Panc1 (cell line): ENCODE data around the gene SLC19A1. TPM values are rescaled to one million over a fixed set of nuclear protein-coding genes. Genes with fewer than 3 reads are reported as not detected.

Experiments
- ATAC-seq: fragments of 200-7000 bp; cut with Tn5 transposase; 2 replicates; pipeline ENCODE4 v1.9.1; 2020; ENCODE audit warnings: mild to moderate bottlenecking, moderate library complexity
- BruUV-seq: library from RNA; stranded (reverse); fragments of 400-500 nt; replicated peaks from 2 replicates; lab custom pipeline; 2021; lab: Mats Ljungman, UMichigan
- CTCF ChIA-PET: fragments of 300-600 bp; sonication (Branson Sonifier 250); formaldehyde crosslinking; loops from one replicate; lab custom pipeline; 2022; ENCODE audit warnings: antibody characterized with exemption; lab: Charles Lee
- POLR2A ChIA-PET: fragments of 300-600 bp; sonication (Branson Sonifier 250); formaldehyde crosslinking; loops from one replicate; lab custom pipeline; 2022; ENCODE audit warnings: antibody characterized with exemption; lab: Charles Lee
- DNase-seq: peaks from one replicate; pipeline ENCODE4 v3.0.0-alpha.2; 2010; ENCODE audit warnings: low read depth, low spot score
- H3K27ac ChIP-seq: 2 replicates; pipeline ENCODE4 v1.5.1; 2011; ENCODE audit warnings: mild to moderate bottlenecking, low read length, inconsistent platforms
- H3K27me3 ChIP-seq: fragments of 200-500 bp; sonication (Bioruptor generic); 2 replicates; pipeline ENCODE4 v1.6.0; 2014; ENCODE audit warnings: low read length, inconsistent platforms; ENCODE audit not compliant: control insufficient read depth, insufficient read depth
- H3K36me3 ChIP-seq: fragments of 200-500 bp; sonication (Bioruptor generic); 2 replicates; pipeline ENCODE4 v1.5.1; 2014; ENCODE audit warnings: inconsistent platforms, mild to moderate bottlenecking, low read length, moderate library complexity; ENCODE audit not compliant: control insufficient read depth, insufficient read depth
- H3K4me1 ChIP-seq: 2 replicates; pipeline ENCODE4 v1.5.1; 2011; ENCODE audit warnings: inconsistent platforms, mild to moderate bottlenecking, low read length, moderate library complexity; ENCODE audit not compliant: control insufficient read depth, insufficient read depth
- H3K4me3 ChIP-seq, 2 experiments: 2 replicates each; pipeline ENCODE4 v1.5.1; 2011 to 2012; ENCODE audit warnings: low read depth in 2 of 2, low read length in 2 of 2, mild to moderate bottlenecking in 2 of 2, inconsistent platforms in 1 of 2, moderate library complexity in 1 of 2
- H3K9me3 ChIP-seq: fragments of 200-500 bp; sonication (Bioruptor generic); 2 replicates; pipeline ENCODE4 v1.5.1; 2014; ENCODE audit warnings: low read depth, mild to moderate bottlenecking, inconsistent platforms, low read length, moderate library complexity; ENCODE audit not compliant: control insufficient read depth, insufficient read depth
- POLR2AphosphoS5 ChIP-seq: IDR thresholded peaks from 2 replicates; pipeline ENCODE4 v1.6.1; 2012; ENCODE audit warnings: mild to moderate bottlenecking, low read depth, low read length, moderate library complexity
- SIN3A ChIP-seq: IDR thresholded peaks from 2 replicates; pipeline ENCODE4 v1.6.1; 2012; ENCODE audit warnings: low read depth, mild to moderate bottlenecking, low read length, moderate library complexity, borderline replicate concordance; ENCODE audit not compliant: insufficient read depth
- TCF7L2 ChIP-seq: IDR thresholded peaks from 2 replicates; pipeline ENCODE4 v1.6.1; 2011; ENCODE audit warnings: mild to moderate bottlenecking, low read depth, low read length, inconsistent platforms
- in situ Hi-C: cut with HindIII; loops from 2 replicates; pipeline ENCODE4 v1.10.0; 2016; ENCODE audit warnings: low sequenced_read_pairs, low pct_unique_long_range_greater_than_20kb
- intact Hi-C: fragments of 100-400 bp; cut with micrococcal nuclease; formaldehyde crosslinking; loops from one replicate; pipeline ENCODE4 v1.10.0; 2022; ENCODE audit not compliant: unreplicated experiment
- total RNA-seq: library from RNA; stranded (reverse); gene quantifications from one replicate; pipeline ENCODE4 v1.2.1, GENCODE V29; 2021; ENCODE audit not compliant: unreplicated experiment
- TF ChIP-seq, protein P1 (sequence below): fragments of 450-650 bp; IDR thresholded peaks from 2 replicates; pipeline ENCODE4 v1.5.1; 2017; ENCODE audit warnings: mild to moderate bottlenecking
- TF ChIP-seq, protein P2 (sequence below), 2 experiments: IDR thresholded peaks; 2 replicates each; pipeline ENCODE4 v1.6.1; 2011 to 2012; ENCODE audit warnings: low read depth in 2 of 2, control low read depth in 1 of 2, low read length in 1 of 2, mild to moderate bottlenecking in 1 of 2, moderate library complexity in 1 of 2; ENCODE audit not compliant: insufficient read depth in 1 of 2

SLC19A1 gene
- total RNA-seq, 1 experiment from 2014 or later, result 24.5 TPM

DNA sequence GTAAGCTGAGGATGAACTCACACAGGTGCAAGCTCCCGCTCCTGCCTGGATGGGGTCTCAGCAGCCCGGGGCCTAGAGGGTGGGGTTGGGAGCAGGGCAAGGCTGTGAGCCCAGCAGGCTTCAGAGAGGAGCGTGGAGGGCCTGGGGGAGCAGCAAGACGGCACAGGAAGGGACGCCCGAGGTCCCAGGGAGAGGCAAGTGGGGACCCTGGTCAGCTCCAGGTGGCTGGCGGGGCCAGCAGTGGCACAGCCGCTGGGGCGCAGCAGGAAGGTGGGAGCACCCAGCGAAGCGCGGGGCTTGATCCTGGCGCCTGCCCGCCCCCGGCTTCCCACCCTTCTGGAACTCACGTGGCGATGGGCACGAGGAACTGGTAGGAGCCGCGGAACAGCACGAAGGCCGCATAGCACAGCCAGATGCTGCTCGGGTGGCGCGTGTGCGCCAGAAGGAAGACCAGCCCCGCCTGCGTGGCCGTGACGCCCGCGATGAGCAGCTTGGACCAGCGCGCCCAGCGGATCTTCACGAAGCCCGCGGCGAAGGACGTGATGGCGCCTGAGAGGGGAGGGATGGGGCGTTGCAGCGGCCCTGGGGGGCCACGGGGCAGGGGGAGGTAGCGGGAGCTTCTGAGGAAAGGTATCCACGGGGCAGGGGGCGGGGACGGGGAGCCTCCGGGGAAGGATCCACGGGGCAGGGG is 11.7 kb downstream of the SLC19A1 start:
- Histone ChIP-seq H3K36me3 (no peaks in the 10 kb centered on the region), H3K27ac (no peak overlapping the region), H3K4me3 (no peak overlapping the region), H3K9me3 (no peaks in the 10 kb centered on the region), H3K4me1 (peaks cover 4% of the 10 kb centered on the region), H3K27me3 (no peaks in the 10 kb centered on the region)
- ChIA-PET POLR2A (no interaction called here), CTCF (no interaction called here)
- ATAC-seq, result no peak
- in situ Hi-C loops, result no loop called here
- intact Hi-C loops, result no loop called here
- DNase-seq, result no peak
- TF ChIP-seq POLR2AphosphoS5 (no peak), TCF7L2 (no peak), SIN3A (no peak)
- TF ChIP-seq, protein P1, sequence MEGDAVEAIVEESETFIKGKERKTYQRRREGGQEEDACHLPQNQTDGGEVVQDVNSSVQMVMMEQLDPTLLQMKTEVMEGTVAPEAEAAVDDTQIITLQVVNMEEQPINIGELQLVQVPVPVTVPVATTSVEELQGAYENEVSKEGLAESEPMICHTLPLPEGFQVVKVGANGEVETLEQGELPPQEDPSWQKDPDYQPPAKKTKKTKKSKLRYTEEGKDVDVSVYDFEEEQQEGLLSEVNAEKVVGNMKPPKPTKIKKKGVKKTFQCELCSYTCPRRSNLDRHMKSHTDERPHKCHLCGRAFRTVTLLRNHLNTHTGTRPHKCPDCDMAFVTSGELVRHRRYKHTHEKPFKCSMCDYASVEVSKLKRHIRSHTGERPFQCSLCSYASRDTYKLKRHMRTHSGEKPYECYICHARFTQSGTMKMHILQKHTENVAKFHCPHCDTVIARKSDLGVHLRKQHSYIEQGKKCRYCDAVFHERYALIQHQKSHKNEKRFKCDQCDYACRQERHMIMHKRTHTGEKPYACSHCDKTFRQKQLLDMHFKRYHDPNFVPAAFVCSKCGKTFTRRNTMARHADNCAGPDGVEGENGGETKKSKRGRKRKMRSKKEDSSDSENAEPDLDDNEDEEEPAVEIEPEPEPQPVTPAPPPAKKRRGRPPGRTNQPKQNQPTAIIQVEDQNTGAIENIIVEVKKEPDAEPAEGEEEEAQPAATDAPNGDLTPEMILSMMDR, result no peak
- TF ChIP-seq, protein P2, sequence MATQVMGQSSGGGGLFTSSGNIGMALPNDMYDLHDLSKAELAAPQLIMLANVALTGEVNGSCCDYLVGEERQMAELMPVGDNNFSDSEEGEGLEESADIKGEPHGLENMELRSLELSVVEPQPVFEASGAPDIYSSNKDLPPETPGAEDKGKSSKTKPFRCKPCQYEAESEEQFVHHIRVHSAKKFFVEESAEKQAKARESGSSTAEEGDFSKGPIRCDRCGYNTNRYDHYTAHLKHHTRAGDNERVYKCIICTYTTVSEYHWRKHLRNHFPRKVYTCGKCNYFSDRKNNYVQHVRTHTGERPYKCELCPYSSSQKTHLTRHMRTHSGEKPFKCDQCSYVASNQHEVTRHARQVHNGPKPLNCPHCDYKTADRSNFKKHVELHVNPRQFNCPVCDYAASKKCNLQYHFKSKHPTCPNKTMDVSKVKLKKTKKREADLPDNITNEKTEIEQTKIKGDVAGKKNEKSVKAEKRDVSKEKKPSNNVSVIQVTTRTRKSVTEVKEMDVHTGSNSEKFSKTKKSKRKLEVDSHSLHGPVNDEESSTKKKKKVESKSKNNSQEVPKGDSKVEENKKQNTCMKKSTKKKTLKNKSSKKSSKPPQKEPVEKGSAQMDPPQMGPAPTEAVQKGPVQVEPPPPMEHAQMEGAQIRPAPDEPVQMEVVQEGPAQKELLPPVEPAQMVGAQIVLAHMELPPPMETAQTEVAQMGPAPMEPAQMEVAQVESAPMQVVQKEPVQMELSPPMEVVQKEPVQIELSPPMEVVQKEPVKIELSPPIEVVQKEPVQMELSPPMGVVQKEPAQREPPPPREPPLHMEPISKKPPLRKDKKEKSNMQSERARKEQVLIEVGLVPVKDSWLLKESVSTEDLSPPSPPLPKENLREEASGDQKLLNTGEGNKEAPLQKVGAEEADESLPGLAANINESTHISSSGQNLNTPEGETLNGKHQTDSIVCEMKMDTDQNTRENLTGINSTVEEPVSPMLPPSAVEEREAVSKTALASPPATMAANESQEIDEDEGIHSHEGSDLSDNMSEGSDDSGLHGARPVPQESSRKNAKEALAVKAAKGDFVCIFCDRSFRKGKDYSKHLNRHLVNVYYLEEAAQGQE (IDR thresholded peaks at IDR 0.05; ENCODE audit: insufficient read depth in 1 of 2, low read depth in 2 of 2, low read length in 1 of 2), result no peak
- BruUV-seq, result no TSS peak

DNA sequence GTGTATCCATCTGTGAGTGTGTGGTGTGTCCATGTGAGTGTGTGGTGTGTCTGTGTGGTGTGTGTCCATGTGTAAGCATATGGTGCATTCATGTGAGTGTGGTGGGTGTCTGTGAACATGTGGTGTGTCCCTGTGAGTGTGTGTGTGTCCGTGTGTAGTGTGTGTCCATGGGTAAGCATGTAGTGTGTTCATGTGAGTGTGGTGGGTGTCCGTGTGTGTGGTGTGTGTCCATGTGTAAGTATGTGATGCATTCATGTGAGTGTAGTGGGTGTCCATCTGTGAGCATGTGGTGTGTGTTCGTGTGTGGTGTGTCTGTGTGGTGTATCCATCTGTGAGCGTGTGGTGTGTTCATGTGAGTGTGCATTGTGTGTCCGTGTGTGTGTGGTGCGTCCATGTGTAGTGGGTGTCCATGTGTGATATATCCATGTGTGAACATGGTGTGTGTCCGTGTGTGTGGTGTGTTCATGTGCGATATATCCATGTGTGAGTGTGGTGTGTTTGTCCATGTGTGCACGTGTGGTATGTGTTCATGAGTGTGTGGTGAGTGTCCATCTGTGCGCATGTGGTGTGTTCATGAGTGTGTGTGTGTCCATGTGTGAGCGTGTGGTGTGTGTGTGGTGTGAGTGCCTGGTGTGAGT is 12.3 kb downstream of the SLC19A1 start:
- H3K27me3 ChIP-seq, result no peaks in the 10 kb centered on the region
- intact Hi-C loops (no loop called here), in situ Hi-C loops (no loop called here)
- BruUV-seq, result no TSS peak
- no peak overlapping the region for H3K27ac ChIP-seq
- POLR2A ChIA-PET, result no interaction called here
- H3K4me3 ChIP-seq, result no peak overlapping the region
- no peak for ATAC-seq
- H3K9me3 ChIP-seq, result no peaks in the 10 kb centered on the region
- peaks cover 4% of the 10 kb centered on the region for H3K4me1 ChIP-seq
- CTCF ChIA-PET, result no interaction called here
- TF ChIP-seq SIN3A (no peak), TCF7L2 (no peak), POLR2AphosphoS5 (no peak)
- TF ChIP-seq, protein P1, result no peak
- TF ChIP-seq, protein P2 (IDR thresholded peaks at IDR 0.05; ENCODE audit: insufficient read depth in 1 of 2, low read depth in 2 of 2, low read length in 1 of 2), result no peak
- no peaks in the 10 kb centered on the region for H3K36me3 ChIP-seq
- DNase-seq, result no peak
